ENCODE data around the gene PANK2.

PANK2 gene

Small RNA genes lying within 50 kb of the gene (small RNA-seq; reads per million reads assigned to genes)
- gene MIR103A2: 1.2 to 4.1 reads per million in 2 experiments
